PC-3 (cell line): ENCODE measurements around the gene RAB20. TPM values are rescaled to one million over a fixed set of nuclear protein-coding genes. Genes with fewer than 3 reads are reported as not detected.

Experiments used
- ATAC-seq: fragments of 200-7000 bp; cut with Tn5 transposase; 2 replicates; pipeline ENCODE4 v1.9.1; 2020; ENCODE audit warnings: mild to moderate bottlenecking, moderate library complexity
- BruUV-seq: library from RNA; stranded (reverse); fragments of 400-500 nt; replicated peaks from 2 replicates; lab custom pipeline; 2021; lab: Mats Ljungman, UMichigan
- CTCF ChIA-PET: fragments of 300-600 bp; sonication (Branson Sonifier 250); formaldehyde crosslinking; loops from one replicate; lab custom pipeline; 2022; ENCODE audit warnings: antibody characterized with exemption; lab: Charles Lee
- POLR2A ChIA-PET: fragments of 300-600 bp; sonication (Branson Sonifier 250); formaldehyde crosslinking; loops from one replicate; lab custom pipeline; 2022; ENCODE audit warnings: antibody characterized with exemption; ENCODE audit not compliant: unreplicated experiment; lab: Charles Lee
- DNase-seq: peaks from one replicate; pipeline ENCODE4 v3.0.0-alpha.2; 2015
- H2AFZ ChIP-seq: fragments of 300-600 bp; sonication (generic); 2 replicates; pipeline ENCODE4 v1.6.0; 2016; ENCODE audit warnings: antibody characterized with exemption, low read length
- H3F3A ChIP-seq: fragments of 300-600 bp; sonication (generic); one replicate; pipeline ENCODE4 v1.6.0; 2017; ENCODE audit warnings: antibody characterized with exemption, low read length, control low read depth, mild to moderate bottlenecking; ENCODE audit not compliant: unreplicated experiment
- H3K27ac ChIP-seq: fragments of 300-600 bp; sonication (generic); 2 replicates; pipeline ENCODE4 v1.5.1; 2016; ENCODE audit warnings: mild to moderate bottlenecking, low read length
- H3K27me3 ChIP-seq: fragments of 300-600 bp; sonication (generic); 2 replicates; pipeline ENCODE4 v1.6.1; 2016; ENCODE audit warnings: low read length, mixed read lengths
- H3K36me3 ChIP-seq: fragments of 300-600 bp; sonication (generic); 2 replicates; pipeline ENCODE4 v1.6.1; 2016; ENCODE audit warnings: low read depth, mixed run types, low read length, mixed read lengths
- H3K4me1 ChIP-seq: fragments of 300-600 bp; sonication (generic); 2 replicates; pipeline ENCODE4 v1.5.1; 2016; ENCODE audit warnings: low read length; ENCODE audit not compliant: insufficient read depth
- H3K4me2 ChIP-seq: fragments of 300-600 bp; sonication (generic); 2 replicates; pipeline ENCODE4 v1.6.0; 2016; ENCODE audit warnings: low read length
- H3K4me3 ChIP-seq: fragments of 300-600 bp; sonication (generic); 2 replicates; pipeline ENCODE4 v1.5.1; 2016; ENCODE audit warnings: mild to moderate bottlenecking, low read length, mixed read lengths
- H3K79me2 ChIP-seq: fragments of 300-600 bp; sonication (generic); 2 replicates; pipeline ENCODE4 v1.6.1; 2017; ENCODE audit warnings: low read length, mixed read lengths
- H3K9ac ChIP-seq: fragments of 300-600 bp; sonication (generic); 2 replicates; pipeline ENCODE4 v1.6.0; 2016; ENCODE audit warnings: mild to moderate bottlenecking, low read length
- H3K9me2 ChIP-seq: fragments of 300-600 bp; sonication (generic); replicated peaks from 2 replicates; pipeline ENCODE4 v1.6.1; 2016; ENCODE audit warnings: mixed run types, low read length, mixed read lengths
- H3K9me3 ChIP-seq: fragments of 300-600 bp; sonication (generic); 2 replicates; pipeline ENCODE4 v1.6.1; 2016; ENCODE audit warnings: low read length, mixed read lengths
- H4K20me1 ChIP-seq: fragments of 300-600 bp; sonication (generic); 2 replicates; pipeline ENCODE4 v1.6.1; 2016; ENCODE audit warnings: low read length, mixed read lengths
- CTCF ChIP-seq: fragments of 300-600 bp; sonication (generic); conservative IDR thresholded peaks from 2 replicates; pipeline ENCODE4 v1.5.1; 2017; ENCODE audit warnings: antibody characterized with exemption, low read depth, mild to moderate bottlenecking, low read length
- EZH2 ChIP-seq: fragments of 300-600 bp; sonication (generic); IDR thresholded peaks from one replicate; pipeline ENCODE4 v1.6.1; 2017; ENCODE audit warnings: antibody characterized with exemption, mild to moderate bottlenecking, low read length; ENCODE audit not compliant: unreplicated experiment
- EZH2phosphoT487 ChIP-seq: fragments of 300-600 bp; sonication (generic); IDR thresholded peaks from 2 replicates; pipeline ENCODE4 v1.6.1; 2018; ENCODE audit warnings: mild to moderate bottlenecking, antibody characterized with exemption, low read length, borderline replicate concordance
- intact Hi-C: fragments of 100-400 bp; cut with micrococcal nuclease; formaldehyde crosslinking; loops from 2 replicates; pipeline ENCODE4 v1.9.0; 2023
- total RNA-seq: library from RNA; depleted of rRNA; stranded (reverse); fragments of >200 nt; gene quantifications from 2 replicates; pipeline ENCODE4 v1.2.3, GENCODE V29; 2014

RAB20 gene
- total RNA-seq, 1 experiment from 2014 or later: 22.9 TPM

GRCh38 chr13:110525328-110526319 is 35.9 kb downstream of the RAB20 start:
- POLR2A ChIA-PET: interaction anchor here (0.6 kb wide), 1 partner anchor 75 kb away, joined by 3 read pairs; no protein-coding TSS in a partner anchor
- CTCF ChIA-PET: no interaction called here
- ATAC-seq (no peak), DNase-seq (no peak)
- 0 out of 2 replicates have a peak overlapping the region, but pooled peaks have one; percentile 40 for H3K27ac ChIP-seq
- H3K4me2 ChIP-seq: peak overlapping the region; percentile 74
- no peak overlapping the region for H3K9ac ChIP-seq
- H3K36me3 ChIP-seq: no peaks in the 10 kb centered on the region
- H3K27me3 ChIP-seq: no peaks in the 10 kb centered on the region
- H3K79me2 ChIP-seq: peaks cover 15% of the 10 kb centered on the region; the same call in 1 of the 2 replicates
- peaks cover 18% of the 10 kb centered on the region for H3K4me1 ChIP-seq
- no peaks in the 10 kb centered on the region for H4K20me1 ChIP-seq
- TF ChIP-seq EZH2 (no peak), EZH2phosphoT487 (no peak), CTCF (no peak)
- H3K4me3 ChIP-seq: peak overlapping the region; percentile 31; the same call in 1 of the 2 replicates
- no peak overlapping the region for H2AFZ ChIP-seq
- no TSS peak for BruUV-seq
- intact Hi-C loops: no loop called here
- no peaks in the 10 kb centered on the region for H3K9me3 ChIP-seq
- H3F3A ChIP-seq: no peaks in the 10 kb centered on the region
- H3K9me2 ChIP-seq: no peaks in the 10 kb centered on the region

- Histone ChIP-seq H3K4me3 (peak overlapping the region; percentile 31; the same call in 1 of the 2 replicates), H3K79me2 (peaks cover 15% of the 10 kb centered on the region; the same call in 1 of the 2 replicates), H3K9ac (peak overlapping the region; percentile 14; the same call in 1 of the 2 replicates)
Measured at GRCh38 chr13:110524541-110525257, 36.8 kb downstream of the RAB20 start.

More at GRCh38 chr13:110524541-110525257, 36.8 kb downstream of the RAB20 start:
- ATAC-seq: peak; percentile 97
- Histone ChIP-seq H3K9me3 (no peaks in the 10 kb centered on the region), H3K36me3 (no peaks in the 10 kb centered on the region), H2AFZ (peak overlapping the region; percentile 45), H3K9me2 (no peaks in the 10 kb centered on the region), H3F3A (no peaks in the 10 kb centered on the region), H3K27ac (peak overlapping the region; percentile 40), H4K20me1 (no peaks in the 10 kb centered on the region), H3K4me1 (peaks cover 18% of the 10 kb centered on the region), H3K27me3 (no peaks in the 10 kb centered on the region), H3K4me2 (peak overlapping the region; percentile 74)
- ChIA-PET CTCF (no interaction called here), POLR2A (interaction anchor here (0.6 kb wide), 1 partner anchor 74 kb away, joined by 3 read pairs; no protein-coding TSS in a partner anchor)
- DNase-seq: peak; percentile 72
- intact Hi-C loops: no loop called here
- TF ChIP-seq EZH2phosphoT487 (no peak), EZH2 (no peak), CTCF (no peak)
- BruUV-seq: no TSS peak
